IPS DF 6.9 (cell line): ENCODE results near the gene MTF1.
A peak's percentile ranks its signal among the peaks of the same experiment; 100 is the strongest.

Experiments used
- DNase-seq: peaks from one replicate; pipeline ENCODE4 v3.0.0-alpha.2; 2013; ENCODE audit warnings: low read depth, low spot score
- H3K27ac ChIP-seq: one replicate; pipeline ENCODE4 v1.5.1; 2013; ENCODE audit warnings: low read length, control low read depth
- H3K27me3 ChIP-seq: 2 replicates; pipeline ENCODE4 v1.6.1; 2013; ENCODE audit warnings: mild to moderate bottlenecking, low read length; ENCODE audit not compliant: control insufficient read depth, insufficient read depth
- H3K36me3 ChIP-seq: 2 replicates; pipeline ENCODE4 v1.6.1; 2013; ENCODE audit warnings: low read length; ENCODE audit not compliant: control insufficient read depth, insufficient read depth
- H3K4me1 ChIP-seq: 2 replicates; pipeline ENCODE4 v1.6.1; 2013; ENCODE audit warnings: low read length; ENCODE audit not compliant: control insufficient read depth, insufficient read depth
- H3K4me3 ChIP-seq: 2 replicates; pipeline ENCODE4 v1.5.1; 2013; ENCODE audit warnings: mild to moderate bottlenecking, low read length
- H3K9me3 ChIP-seq: 2 replicates; pipeline ENCODE4 v1.6.1; 2013; ENCODE audit warnings: low read length, inconsistent platforms; ENCODE audit not compliant: control insufficient read depth, insufficient read depth
- WGBS: extraction: QIAGEN DNeasy Blood & Tissue Kit; methylation state at CpG from one replicate; pipeline ENCODE4 v1.1.7; 2013; ENCODE audit warnings: mixed read lengths, missing lambda C conversion rate; ENCODE audit not compliant: insufficient read length, insufficient coverage; 5-methylcytosine and 5-hydroxymethylcytosine counted together

MTF1 gene

GRCh38 chr1:37814252-37814651 is 45.1 kb downstream of the MTF1 start:
- Histone ChIP-seq H3K27ac (no peak overlapping the region), H3K9me3 (no peaks in the 10 kb centered on the region), H3K27me3 (no peaks in the 10 kb centered on the region), H3K36me3 (no peaks in the 10 kb centered on the region; the same call in 1 of the 2 replicates), H3K4me1 (no peaks in the 10 kb centered on the region), H3K4me3 (no peak overlapping the region)
- no peak for DNase-seq
- WGBS = no CpG with 5 or more reads among the region's 7 CpGs

GRCh38 chr1:37813529-37814145 is 45.8 kb downstream of the MTF1 start:
- WGBS = no CpG with 5 or more reads among the region's 2 CpGs
- Histone ChIP-seq H3K27me3 (no peaks in the 10 kb centered on the region), H3K4me1 (no peaks in the 10 kb centered on the region), H3K36me3 (no peaks in the 10 kb centered on the region; the same call in 1 of the 2 replicates), H3K27ac (no peak overlapping the region), H3K9me3 (no peaks in the 10 kb centered on the region), H3K4me3 (no peak overlapping the region)
- DNase-seq = no peak

- WGBS = no CpG with 5 or more reads among the region's 7 CpGs
- peak; percentile 55 for DNase-seq
- H3K36me3 ChIP-seq = peaks cover 2% of the 10 kb centered on the region; the same call in 1 of the 2 replicates
- H3K4me1 ChIP-seq = no peaks in the 10 kb centered on the region
- no peaks in the 10 kb centered on the region for H3K27me3 ChIP-seq
- H3K27ac ChIP-seq = no peak overlapping the region
- no peak overlapping the region for H3K4me3 ChIP-seq
- H3K9me3 ChIP-seq = no peaks in the 10 kb centered on the region
Observed at GRCh38 chr1:37811027-37811655, 48.3 kb downstream of the MTF1 start.

- DNase-seq = no peak
- no peak overlapping the region for H3K27ac ChIP-seq
- H3K27me3 ChIP-seq = no peaks in the 10 kb centered on the region
- H3K36me3 ChIP-seq = peaks cover 10% of the 10 kb centered on the region
- no CpG with 5 or more reads among the region's 2 CpGs for WGBS
- H3K4me1 ChIP-seq = no peaks in the 10 kb centered on the region
- H3K9me3 ChIP-seq = no peaks in the 10 kb centered on the region
- no peak overlapping the region for H3K4me3 ChIP-seq
Observed at GRCh38 chr1:37809942-37810341, 49.5 kb downstream of the MTF1 start.

GRCh38 chr1:37808369-37809319 is 50.7 kb downstream of the MTF1 start:
- Histone ChIP-seq H3K9me3 (no peaks in the 10 kb centered on the region), H3K4me1 (no peaks in the 10 kb centered on the region), H3K27ac (no peak overlapping the region), H3K36me3 (peaks cover 23% of the 10 kb centered on the region), H3K4me3 (peak overlapping the region; percentile 100), H3K27me3 (no peaks in the 10 kb centered on the region)
- no peak for DNase-seq
- no CpG with 5 or more reads among the region's 54 CpGs for WGBS

- peak; percentile 72 for DNase-seq
- Histone ChIP-seq H3K27me3 (no peaks in the 10 kb centered on the region), H3K36me3 (peaks cover 29% of the 10 kb centered on the region), H3K4me3 (peak within 1 kb of the TSS; percentile 100), H3K9me3 (no peaks in the 10 kb centered on the region), H3K4me1 (no peaks in the 10 kb centered on the region), H3K27ac (no peak within 1 kb of the TSS)
- no CpG with 5 or more reads among the region's 95 CpGs for WGBS
Observed at GRCh38 chr1:37807555-37808368, 51.6 kb downstream of the MTF1 start, which contains the start of the genes C1orf122 and YRDC. Gene C1orf122 (plus strand): TSS chr1:37807790. CDS start chr1:37808405, 615 bp downstream. Gene YRDC (minus strand): TSS chr1:37808208. CDS start chr1:37808180, 28 bp downstream.

- no CpG with 5 or more reads among the region's 9 CpGs for WGBS
- no peaks in the 10 kb centered on the region for H3K4me1 ChIP-seq
Observed at GRCh38 chr1:37807220-37807554, 52.2 kb downstream of the MTF1 start.

GRCh38 chr1:37802439-37802838 is 57.0 kb downstream of the MTF1 start:
- no peaks in the 10 kb centered on the region for H3K9me3 ChIP-seq
- H3K4me3 ChIP-seq = no peak overlapping the region
- no peaks in the 10 kb centered on the region for H3K4me1 ChIP-seq
- H3K36me3 ChIP-seq = peaks cover 32% of the 10 kb centered on the region; the same call in 1 of the 2 replicates
- H3K27me3 ChIP-seq = no peaks in the 10 kb centered on the region
- no peak for DNase-seq
- WGBS = no CpG with 5 or more reads among the region's 1 CpG
- H3K27ac ChIP-seq = no peak overlapping the region

More at GRCh38 chr1:37807220-37807554, 52.2 kb downstream of the MTF1 start:
- Histone ChIP-seq H3K27me3 (no peaks in the 10 kb centered on the region), H3K36me3 (peaks cover 32% of the 10 kb centered on the region), H3K9me3 (no peaks in the 10 kb centered on the region), H3K4me3 (peak overlapping the region; percentile 100), H3K27ac (no peak overlapping the region)
- DNase-seq = no peak

GRCh38 chr1:37797750-37798345 is 61.5 kb downstream of the MTF1 start:
- DNase-seq = no peak
- no peak overlapping the region for H3K4me3 ChIP-seq
- no peaks in the 10 kb centered on the region for H3K9me3 ChIP-seq
- no peaks in the 10 kb centered on the region for H3K4me1 ChIP-seq
- no CpG with 5 or more reads among the region's 3 CpGs for WGBS
- H3K27me3 ChIP-seq = peaks cover 6% of the 10 kb centered on the region; the same call in 1 of the 2 replicates
- H3K27ac ChIP-seq = no peak overlapping the region
- 0 out of 2 replicates have a peak, but pooled peaks cover 4% of the 10 kb centered on the region for H3K36me3 ChIP-seq
